ENCODE results near the gene DUSP15. TPM values are rescaled to one million over a fixed set of nuclear protein-coding genes. Genes with fewer than 3 reads are reported as not detected.

The DUSP15 gene
- total RNA-seq, 1 experiment from 2014 or later = not detected

GRCh38 chr20:31823360-31824124 is 46.8 kb downstream of the DUSP15 start:
- intact Hi-C loops (cut with micrococcal nuclease) = loop anchor here (1.0 to 2.0 kb wide), 3 partner anchors 23 to 829 kb away; no protein-coding TSS in a partner anchor
- no peak overlapping the region for H2AFZ ChIP-seq (ENCODE audit: low read depth, low read length, poor library complexity, severe bottlenecking)

More at GRCh38 chr20:31823360-31824124, 46.8 kb downstream of the DUSP15 start:
- Histone ChIP-seq H3K27me3 (ENCODE audit: insufficient read depth, low read length) (no peaks in the 10 kb centered on the region), H3K79me2 (ENCODE audit: insufficient read depth, low read length) (no peaks in the 10 kb centered on the region), H3K27ac (ENCODE audit: low read depth, low read length) (no peak overlapping the region), H3K4me3 (replicated peaks in 1 of 2; ENCODE audit: low read depth in 1 of 2, low read length in 2 of 2) (no peak overlapping the region), H3K4me2 (ENCODE audit: low read length) (no peak overlapping the region), H3K9ac (ENCODE audit: low read length) (no peak overlapping the region), H3K4me1 (ENCODE audit: control insufficient read depth in 1 of 2, insufficient read depth in 2 of 2, low read length in 2 of 2) (peaks cover 0 to 9% of the 10 kb centered on the region in 2 experiments; a peak in 1 of 4 replicates), H3K9me3 (ENCODE audit: control insufficient read depth in 1 of 2, insufficient read depth in 1 of 2, low read depth in 1 of 2, low read length in 2 of 2) (no peaks in the 10 kb centered on the region), H3K36me3 (ENCODE audit: control insufficient read depth in 1 of 2, insufficient read depth in 2 of 2, low read length in 2 of 2) (no peaks in the 10 kb centered on the region), H4K20me1 (ENCODE audit: insufficient read depth) (no peaks in the 10 kb centered on the region), H3K9me2 (ENCODE audit: insufficient read depth) (no peaks in the 10 kb centered on the region)
- DNase-seq (ENCODE audit: low read depth, low spot score) (no peak), ATAC-seq (no peak)
- no peak for TF ChIP-seq ZFX (IDR thresholded peaks at IDR 0.05)
- no peak for TF ChIP-seq ELF1 (IDR thresholded peaks at IDR 0.05; ENCODE audit: borderline replicate concordance, low read depth)
- no peak for TF ChIP-seq EGR1 (IDR thresholded peaks at IDR 0.05; ENCODE audit: low read depth)
- TF ChIP-seq SIN3A (IDR thresholded peaks at IDR 0.05; ENCODE audit: low read depth) = no peak
- TF ChIP-seq REST (IDR thresholded peaks at IDR 0.05; ENCODE audit: low read depth) = no peak
- TF ChIP-seq RAD21 (IDR thresholded peaks at IDR 0.05; ENCODE audit: low read depth) = no peak
- no peak for TF ChIP-seq SRF (IDR thresholded peaks at IDR 0.05; ENCODE audit: low read depth)
- no peak for TF ChIP-seq EZH2phosphoT487 (IDR thresholded peaks at IDR 0.05; ENCODE audit: borderline replicate concordance)
- TF ChIP-seq TCF7L2 (IDR thresholded peaks at IDR 0.05; ENCODE audit: borderline replicate concordance, extremely low read depth, insufficient read depth, insufficient read length) = no peak
- TF ChIP-seq CTCF (IDR thresholded peaks at IDR 0.05 in 2 of 3, conservative IDR thresholded peaks at IDR 0.05 in 1 of 3; ENCODE audit: borderline replicate concordance in 1 of 3, insufficient read depth in 1 of 3, low read depth in 2 of 3, low read length in 2 of 3) = no peak
- no TSS peak for BruUV-seq (replicated peaks)
- ChIA-PET POLR2A (no interaction called here), RAD21 (ENCODE audit: low non-redundant PET in 1 of 2, low total read pairs in 2 of 2, uncharacterized antibody in 2 of 2, unreplicated experiment in 2 of 2) (interaction anchor here (0.7 to 1.7 kb wide), 5 partner anchors 10 to 194 kb away, joined by 3 to 6 read pairs (median 4); no protein-coding TSS in a partner anchor), CTCF (interaction anchor here (0.6 to 3.5 kb wide), 15 partner anchors 10 to 955 kb away, joined by 3 to 17 read pairs (median 4); partner anchors contain the start of genes FOXS1 and PDRG1)
